Upper lobe of right lung (tissue), 1 donor: ENCODE measurements around the gene BPHL. TPM values are rescaled to one million over a fixed set of nuclear protein-coding genes. Genes with fewer than 3 reads are reported as not detected.
"Not testable (repeated sequence)": the region's sequence is repeated elsewhere in the genome, so short reads cannot be mapped to it uniquely, and the experiment has no call there.

ENCODE experiments used
- ATAC-seq: fragments of 200-7000 bp; cut with Tn5 transposase; one replicate; pipeline ENCODE4 v1.9.1; 2020; ENCODE audit warnings: mild to moderate bottlenecking, moderate library complexity
- DNase-seq: peaks from one replicate; pipeline ENCODE4 v3.0.0-alpha.2; 2020
- H3K27ac ChIP-seq: fragments of 200-600 bp; one replicate; pipeline ENCODE4 v1.8.0; 2022
- H3K27me3 ChIP-seq: fragments of 200-600 bp; one replicate; pipeline ENCODE4 v1.8.0; 2022; ENCODE audit warnings: mild to moderate bottlenecking
- H3K36me3 ChIP-seq: fragments of 200-600 bp; one replicate; pipeline ENCODE4 v1.8.0; 2022
- H3K4me1 ChIP-seq: fragments of 200-600 bp; one replicate; pipeline ENCODE4 v1.8.0; 2022
- H3K4me3 ChIP-seq: fragments of 200-600 bp; one replicate; pipeline ENCODE4 v1.8.0; 2022; ENCODE audit warnings: mild to moderate bottlenecking
- H3K9me3 ChIP-seq: fragments of 200-600 bp; one replicate; pipeline ENCODE4 v1.8.0; 2022
- CTCF ChIP-seq: fragments of 200-600 bp; IDR thresholded peaks from one replicate; pipeline ENCODE4 v1.8.0; 2022; ENCODE audit warnings: antibody characterized with exemption
- intact Hi-C: fragments of 100-400 bp; cut with DNase I; formaldehyde crosslinking; loops from one replicate; pipeline ENCODE4 v1.11.0; 2022
- total RNA-seq: library from RNA; stranded (reverse); fragmentation: NEBNext Ultra II Directional; extraction: Animal tissue kit (Norgen Biotek cat#: 25700); gene quantifications from one replicate; pipeline ENCODE4 v1.2.1, GENCODE V29; 2021
- donor health status: DM: no; HTN: yes; CAD: no; lungs with severe emphysema.

BPHL gene
- total RNA-seq, 1 donor from 2014 or later = 7.6 TPM

- Histone ChIP-seq H3K4me3 (no peak overlapping the region), H3K27me3 (no peaks in the 10 kb centered on the region), H3K27ac (no peak overlapping the region), H3K9me3 (no peaks in the 10 kb centered on the region), H3K4me1 (peaks cover 16% of the 10 kb centered on the region), H3K36me3 (peaks cover 45% of the 10 kb centered on the region)
- ATAC-seq = no peak
- TF ChIP-seq CTCF = no peak
- intact Hi-C loops = no loop called here
- DNase-seq = no peak
Observed at GRCh38 chr6:3076320-3076719, 42.2 kb upstream of the BPHL start.

GRCh38 chr6:3077430-3077829, 41.1 kb upstream of the BPHL start:
- no peak for ATAC-seq
- H3K9me3 ChIP-seq = no peaks in the 10 kb centered on the region
- H3K4me1 ChIP-seq = peaks cover 16% of the 10 kb centered on the region
- intact Hi-C loops = no loop called here
- H3K27ac ChIP-seq = no peak overlapping the region
- H3K36me3 ChIP-seq = peaks cover 54% of the 10 kb centered on the region
- no peak for DNase-seq
- no peaks in the 10 kb centered on the region for H3K27me3 ChIP-seq
- no peak for TF ChIP-seq CTCF
- no peak overlapping the region for H3K4me3 ChIP-seq

- H3K9me3 ChIP-seq, H3K27me3 ChIP-seq, DNase-seq, ATAC-seq, H3K27ac ChIP-seq, H3K4me3 ChIP-seq, intact Hi-C loops: not testable (repeated sequence)
- H3K4me1 ChIP-seq = peaks cover 16% of the 10 kb centered on the region
- H3K36me3 ChIP-seq = peaks cover 70% of the 10 kb centered on the region
Observed at GRCh38 chr6:3078952-3079351, 39.6 kb upstream of the BPHL start.

GRCh38 chr6:3079682-3080081, 38.8 kb upstream of the BPHL start:
- DNase-seq = no peak
- ATAC-seq = no peak
- intact Hi-C loops = no loop called here
- Histone ChIP-seq H3K4me3 (no peak overlapping the region), H3K36me3 (peaks cover 77% of the 10 kb centered on the region), H3K9me3 (no peaks in the 10 kb centered on the region), H3K27me3 (no peaks in the 10 kb centered on the region), H3K27ac (no peak overlapping the region), H3K4me1 (peaks cover 16% of the 10 kb centered on the region)
- TF ChIP-seq CTCF = no peak

GRCh38 chr6:3081960-3082359, 36.6 kb upstream of the BPHL start:
- Histone ChIP-seq H3K4me3 (no peak overlapping the region), H3K36me3 (peaks cover 97% of the 10 kb centered on the region), H3K27me3 (no peaks in the 10 kb centered on the region), H3K9me3 (no peaks in the 10 kb centered on the region), H3K27ac (no peak overlapping the region), H3K4me1 (no peaks in the 10 kb centered on the region)
- TF ChIP-seq CTCF = no peak
- ATAC-seq = peak; percentile 90
- intact Hi-C loops = no loop called here
- no peak for DNase-seq

- H3K36me3 ChIP-seq = peaks cover 89% of the 10 kb centered on the region
- H3K4me3 ChIP-seq = no peak overlapping the region
- no peak overlapping the region for H3K27ac ChIP-seq
- H3K9me3 ChIP-seq = no peaks in the 10 kb centered on the region
- ATAC-seq = no peak
- intact Hi-C loops = no loop called here
- H3K4me1 ChIP-seq = no peaks in the 10 kb centered on the region
- no peak for DNase-seq
- TF ChIP-seq CTCF = no peak
- H3K27me3 ChIP-seq = no peaks in the 10 kb centered on the region
Observed at GRCh38 chr6:3085074-3085473, 33.4 kb upstream of the BPHL start.
